Stimulated activated CD8-positive, alpha-beta memory T cell treated with anti-CD3 and anti-CD28 coated beads, Interleukin-4, amount 100 ng/mL, for 24 hours (primary cell): ENCODE data around the gene WDR75.
A peak's percentile ranks its signal among the peaks of the same experiment; 100 is the strongest.
"Not testable (repeated sequence)": the region's sequence is repeated elsewhere in the genome, so short reads cannot be mapped to it uniquely, and the experiment has no call there.

ENCODE experiments used
- DNase-seq: peaks from one replicate; pipeline ENCODE4 v3.0.0-alpha.2; 2020; ENCODE audit warnings: low read depth

The WDR75 gene

GRCh38 chr2:189440947-189441708, at the start of gene WDR75:
Gene WDR75, plus strand, starts transcription at chr2:189441474. Its CDS starts 19 bp downstream, at chr2:189441493.
- DNase-seq, result peak; percentile 90

DNA sequence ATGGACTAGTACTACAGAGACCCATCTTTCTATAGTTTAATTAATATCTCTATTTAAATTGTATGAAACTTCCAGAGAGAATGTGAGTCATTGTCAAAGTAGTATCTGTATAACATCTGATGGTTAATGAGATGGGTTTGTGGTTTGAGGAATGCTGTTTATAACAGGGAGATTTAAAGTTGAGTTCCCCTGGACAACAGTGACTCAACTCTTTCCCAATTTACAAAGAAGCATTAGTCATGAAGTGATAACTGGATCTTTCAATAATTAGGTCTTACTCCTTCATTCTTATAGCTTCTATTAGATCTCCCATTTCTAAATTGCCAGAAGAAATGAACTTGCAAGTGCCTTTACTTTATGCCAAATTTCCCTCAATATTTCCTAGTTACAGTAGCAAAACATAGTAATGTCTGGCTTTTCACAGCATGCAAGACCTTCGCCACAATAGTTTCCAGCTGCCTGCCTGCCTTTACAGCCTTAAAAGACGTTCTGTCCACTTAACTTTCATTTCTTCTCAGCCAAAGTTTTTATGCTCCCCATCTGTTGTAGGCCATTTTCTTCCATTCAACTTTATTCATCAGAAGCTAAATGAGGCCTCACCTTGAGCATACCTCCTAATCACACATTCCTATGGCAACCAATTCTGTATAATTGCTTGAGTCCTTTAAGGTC, 47.7 kb upstream of the WDR75 start:
- no peak for DNase-seq

DNA sequence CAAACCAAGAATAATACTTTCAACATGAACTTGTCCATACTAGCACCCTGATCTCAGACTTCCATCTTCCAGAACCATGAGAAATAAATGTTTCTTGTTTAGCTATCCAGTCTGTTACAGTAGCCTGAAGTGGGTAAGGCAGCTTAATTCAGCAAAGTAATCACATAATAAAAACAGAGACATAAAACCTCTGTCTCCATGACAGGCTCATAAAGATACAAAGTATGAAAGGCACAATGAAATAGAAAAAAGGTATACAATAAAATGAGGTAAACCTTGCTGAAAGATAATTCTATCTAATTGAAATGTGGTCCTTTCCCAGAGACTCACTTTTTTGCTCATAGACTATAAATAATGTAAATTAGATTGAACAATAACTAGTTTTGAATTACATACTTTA, 46.7 kb upstream of the WDR75 start:
- no peak for DNase-seq

- DNase-seq, result no peak
Measured at GRCh38 chr2:189402932-189403331, 38.3 kb upstream of the WDR75 start.

DNA sequence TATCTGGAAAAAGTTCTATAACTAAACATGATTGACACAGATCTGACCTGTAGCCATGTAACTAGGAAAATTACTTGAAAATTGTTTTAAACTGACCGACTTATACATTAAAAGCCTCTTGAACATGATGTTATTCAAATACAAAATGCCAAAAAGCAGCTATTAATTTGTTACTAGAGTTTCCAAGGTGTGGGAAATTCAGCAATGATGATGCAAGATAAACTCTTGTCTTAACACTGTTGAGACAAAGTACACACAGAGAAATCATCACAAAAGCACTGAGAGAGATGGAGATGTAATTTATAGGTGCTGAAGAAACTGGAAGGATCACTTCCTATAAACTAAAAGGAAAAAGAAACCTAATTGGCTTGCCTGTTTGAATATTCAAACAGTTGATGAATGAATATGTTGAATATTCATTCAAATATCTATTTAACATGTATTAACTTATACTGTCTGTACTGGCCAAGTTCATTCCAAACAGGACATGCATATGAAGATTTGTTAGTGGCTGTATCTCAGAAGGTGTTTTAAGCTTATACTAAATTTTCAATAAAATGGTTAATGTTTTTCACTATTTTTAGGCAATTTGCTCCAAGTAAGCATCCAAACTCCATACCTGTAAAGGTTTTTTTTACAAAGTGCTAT, 34.6 kb upstream of the WDR75 start:
- no peak for DNase-seq

- no peak for DNase-seq
Measured at GRCh38 chr2:189407281-189408209, 33.7 kb upstream of the WDR75 start.

GRCh38 chr2:189408294-189408693, 33.0 kb upstream of the WDR75 start:
- no peak for DNase-seq

DNA sequence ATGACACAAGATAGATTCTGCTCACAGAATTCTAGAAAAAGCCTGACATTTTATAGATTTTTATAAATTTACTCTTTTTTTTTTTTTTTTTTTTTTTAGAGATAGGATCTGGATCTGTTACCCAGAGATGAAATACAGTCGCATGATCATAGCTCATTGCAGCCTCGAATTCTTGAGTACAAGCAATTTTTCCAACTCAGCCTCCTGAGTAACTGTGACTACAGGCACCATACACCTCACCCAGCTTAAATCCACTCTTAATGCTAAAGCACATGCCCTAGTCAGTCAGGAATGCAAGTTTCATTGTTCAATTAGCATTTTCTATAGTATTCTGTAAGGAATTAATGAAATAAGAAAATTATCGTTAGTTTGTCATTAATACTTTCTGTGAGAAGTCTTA, 32.1 kb upstream of the WDR75 start:
- DNase-seq, result no peak

GRCh38 chr2:189409647-189410046, 31.6 kb upstream of the WDR75 start:
- DNase-seq, result no peak

- DNase-seq, result no peak
Measured at GRCh38 chr2:189411860-189412259, 29.4 kb upstream of the WDR75 start.

GRCh38 chr2:189412330-189412953, 28.8 kb upstream of the WDR75 start:
- DNase-seq, result peak; percentile 4

GRCh38 chr2:189413249-189413648, 28.0 kb upstream of the WDR75 start:
- DNase-seq, result no peak

DNA sequence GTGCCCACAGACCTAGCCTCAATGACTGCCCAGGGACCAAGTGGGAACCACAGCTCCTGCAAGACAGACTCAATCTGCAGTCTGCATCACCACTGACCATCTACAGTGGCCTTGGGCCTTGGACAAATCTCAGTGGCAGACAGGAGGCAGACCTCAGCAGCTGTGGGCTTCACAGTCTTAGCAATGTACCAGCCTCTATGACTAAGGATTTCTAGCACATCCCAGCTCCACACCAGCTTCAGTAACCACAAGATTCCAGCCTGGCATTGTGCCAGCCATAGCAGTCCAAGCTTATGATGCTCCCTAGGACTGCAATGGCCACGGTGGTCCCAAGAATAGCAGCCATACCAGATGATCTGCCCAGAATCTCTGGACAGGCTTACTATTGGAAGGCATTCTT, 19.6 kb upstream of the WDR75 start:
- DNase-seq, result no peak

DNA sequence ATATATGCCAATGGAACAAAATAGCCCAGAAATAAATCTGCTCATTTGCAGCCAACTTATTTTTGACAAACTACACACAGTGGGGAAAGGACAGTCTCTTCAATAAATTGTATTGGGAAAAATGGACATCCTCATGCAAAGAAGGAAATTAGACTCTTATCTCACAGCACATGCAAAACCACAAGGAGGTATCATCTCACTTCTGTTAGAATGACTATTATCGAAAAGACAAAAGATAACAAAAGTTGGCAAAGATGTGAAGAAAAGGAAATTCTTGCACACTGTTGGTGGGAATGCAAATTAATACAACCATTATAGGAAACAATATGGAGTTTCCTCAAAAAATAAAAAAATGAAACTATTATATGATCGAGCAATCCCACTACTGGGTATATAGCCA, 16.3 kb upstream of the WDR75 start:
- DNase-seq, result no peak

GRCh38 chr2:189425676-189426075, 15.6 kb upstream of the WDR75 start:
- DNase-seq, result no peak

GRCh38 chr2:189426886-189427285, 14.4 kb upstream of the WDR75 start:
- no peak for DNase-seq

- DNase-seq, result no peak
Measured at GRCh38 chr2:189427872-189428271, 13.4 kb upstream of the WDR75 start.

DNA sequence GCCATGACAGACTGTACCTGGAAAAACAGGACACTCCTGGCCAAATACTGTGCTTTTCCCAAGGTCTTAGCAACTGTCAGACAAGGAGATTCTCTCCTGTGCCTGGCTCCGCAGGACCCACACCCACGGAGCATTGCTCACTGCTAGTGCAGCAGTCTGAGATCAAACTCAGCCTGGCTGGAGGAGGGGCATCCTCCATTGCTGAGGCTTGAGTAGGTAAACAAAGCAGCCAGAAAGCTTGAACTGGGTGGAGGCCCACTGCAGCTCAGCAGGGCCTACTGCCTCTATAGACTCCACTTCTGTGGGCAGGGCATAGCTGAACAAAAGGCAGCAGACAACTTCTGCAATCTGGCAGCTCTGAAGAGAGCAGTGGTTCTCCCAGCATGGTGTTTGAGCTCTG, 10.8 kb upstream of the WDR75 start:
- not testable (repeated sequence) for DNase-seq

- not testable (repeated sequence) for DNase-seq
Measured at GRCh38 chr2:189435803-189436202, 5.5 kb upstream of the WDR75 start.

DNA sequence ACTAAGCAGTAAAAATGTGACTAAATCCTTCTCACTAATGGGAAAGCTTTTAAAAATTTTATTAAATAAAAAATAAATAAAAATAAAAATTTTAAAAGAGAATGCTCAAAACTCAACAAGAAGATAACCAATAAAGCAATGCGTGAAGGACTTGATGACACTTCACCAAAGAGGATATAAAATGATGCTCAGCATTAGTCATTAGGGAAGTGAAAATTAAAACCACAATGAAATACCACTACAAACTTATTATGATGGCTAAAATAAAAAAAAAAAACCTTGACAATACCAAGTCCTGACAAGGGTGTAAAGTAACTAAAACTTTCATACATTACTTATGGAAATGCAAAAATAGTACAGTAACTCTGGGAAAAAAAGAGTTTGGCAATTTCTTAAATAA, 3.3 kb upstream of the WDR75 start:
- no peak for DNase-seq

DNA sequence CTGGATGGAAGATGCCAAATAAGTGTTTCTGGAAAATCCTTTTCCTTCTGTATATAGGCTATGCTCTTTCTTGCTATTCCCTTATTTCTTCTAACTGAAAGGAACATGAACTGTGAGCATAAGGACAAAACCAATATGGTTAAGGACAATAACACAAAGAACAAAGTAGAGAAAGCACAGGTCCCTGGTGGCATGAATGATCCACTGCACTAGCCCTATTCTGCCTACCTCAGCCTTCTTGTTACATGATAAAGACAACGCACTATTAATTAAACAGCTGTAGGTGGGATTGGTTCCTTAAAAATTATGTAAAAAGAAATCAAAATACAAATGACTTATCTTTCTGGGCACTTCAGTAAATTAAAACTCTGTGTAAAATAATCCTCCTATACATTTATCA, 1.9 kb upstream of the WDR75 start:
- no peak for DNase-seq

DNA sequence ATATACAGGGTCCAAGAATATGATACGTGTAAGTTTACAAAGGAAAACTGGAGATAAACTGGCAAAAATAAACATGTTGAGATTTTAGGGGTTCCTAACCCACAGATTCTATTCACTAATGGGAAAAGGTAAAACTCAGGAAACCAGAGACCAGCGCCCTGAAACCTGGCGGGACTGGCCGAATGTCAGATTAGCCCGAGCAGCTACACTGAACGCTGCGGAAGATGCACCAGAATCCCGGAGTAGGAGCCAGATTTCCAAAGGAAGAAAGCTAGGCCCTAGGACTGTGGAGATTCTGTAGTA, 679 bp upstream of the WDR75 start:
- no peak for DNase-seq
